B cell (primary cell): ENCODE results near the gene MTERF4.

ENCODE experiments used
- EZH2 ChIP-seq: IDR thresholded peaks from 2 replicates; pipeline ENCODE4 v1.6.1; 2012; ENCODE audit warnings: borderline replicate concordance, low read depth, mild to moderate bottlenecking, moderate library complexity, low read length; ENCODE audit not compliant: insufficient read depth, poor library complexity, severe bottlenecking
- TF ChIP-seq, protein P1 (sequence below): fragments of 200-600 bp; IDR thresholded peaks from one replicate; pipeline ENCODE4 v1.8.0; 2022; ENCODE audit warnings: antibody characterized with exemption, mild to moderate bottlenecking

DNA sequence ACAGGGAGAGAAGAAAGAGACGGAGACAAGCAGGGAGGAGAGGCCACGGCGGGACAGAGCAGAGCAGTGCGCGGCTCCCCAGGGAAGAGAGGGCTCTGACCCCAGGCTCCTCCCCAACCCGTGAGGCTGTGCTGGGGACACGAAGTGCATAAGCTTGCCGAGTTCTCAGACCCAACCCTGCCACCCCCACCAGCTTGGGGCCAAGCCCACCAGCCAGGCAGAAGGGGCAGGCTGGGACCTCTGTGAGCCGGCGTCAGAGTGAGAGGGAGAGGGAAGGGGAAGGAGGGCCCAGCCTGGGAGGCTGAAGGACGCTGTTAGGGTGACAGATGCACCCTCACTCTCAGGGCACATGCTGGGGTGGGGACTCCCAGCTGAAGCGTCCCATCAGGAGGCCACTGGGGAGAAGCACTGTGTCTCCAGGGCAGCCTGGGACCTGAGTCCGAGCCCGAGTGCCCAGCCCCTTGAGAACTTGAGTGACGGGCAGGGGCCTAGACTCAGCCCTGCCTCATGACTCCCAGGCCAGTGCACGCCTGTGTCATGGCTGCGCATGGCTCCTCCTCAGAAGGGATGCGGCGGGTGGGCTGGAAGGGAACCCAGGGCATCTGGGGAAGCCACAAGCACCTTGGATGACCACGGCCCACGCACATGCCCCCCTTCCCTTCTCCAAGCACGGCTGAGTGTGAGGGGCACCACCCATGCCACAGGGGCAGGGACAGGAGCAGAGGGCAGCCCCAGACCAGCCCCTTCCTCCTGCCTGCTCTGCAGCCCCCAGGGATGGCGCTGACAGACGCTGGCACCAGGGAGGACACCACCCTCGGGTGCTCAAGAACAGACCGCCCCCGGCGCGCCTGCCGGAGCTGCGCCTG is 31.0 kb downstream of the MTERF4 start:
- TF ChIP-seq, protein P1, sequence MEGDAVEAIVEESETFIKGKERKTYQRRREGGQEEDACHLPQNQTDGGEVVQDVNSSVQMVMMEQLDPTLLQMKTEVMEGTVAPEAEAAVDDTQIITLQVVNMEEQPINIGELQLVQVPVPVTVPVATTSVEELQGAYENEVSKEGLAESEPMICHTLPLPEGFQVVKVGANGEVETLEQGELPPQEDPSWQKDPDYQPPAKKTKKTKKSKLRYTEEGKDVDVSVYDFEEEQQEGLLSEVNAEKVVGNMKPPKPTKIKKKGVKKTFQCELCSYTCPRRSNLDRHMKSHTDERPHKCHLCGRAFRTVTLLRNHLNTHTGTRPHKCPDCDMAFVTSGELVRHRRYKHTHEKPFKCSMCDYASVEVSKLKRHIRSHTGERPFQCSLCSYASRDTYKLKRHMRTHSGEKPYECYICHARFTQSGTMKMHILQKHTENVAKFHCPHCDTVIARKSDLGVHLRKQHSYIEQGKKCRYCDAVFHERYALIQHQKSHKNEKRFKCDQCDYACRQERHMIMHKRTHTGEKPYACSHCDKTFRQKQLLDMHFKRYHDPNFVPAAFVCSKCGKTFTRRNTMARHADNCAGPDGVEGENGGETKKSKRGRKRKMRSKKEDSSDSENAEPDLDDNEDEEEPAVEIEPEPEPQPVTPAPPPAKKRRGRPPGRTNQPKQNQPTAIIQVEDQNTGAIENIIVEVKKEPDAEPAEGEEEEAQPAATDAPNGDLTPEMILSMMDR = no peak
- no peak for TF ChIP-seq EZH2
